ENCODE measurements around the gene HSD17B8. TPM values are rescaled to one million over a fixed set of nuclear protein-coding genes. Genes with fewer than 3 reads are reported as not detected.
A peak's percentile ranks its signal among the peaks of the same experiment; 100 is the strongest.

HSD17B8 gene
- total RNA-seq, 1 donor from 2014 or later = 3.5 TPM

- H3K4me1 Mint-ChIP-seq (ENCODE audit: unreplicated experiment) = peaks cover 34% of the 10 kb centered on the region
- peaks cover 16% of the 10 kb centered on the region for H3K36me3 Mint-ChIP-seq (ENCODE audit: unreplicated experiment)
- no peak for DNase-seq (ENCODE audit: extremely low spot score, unreplicated experiment)
- no peaks in the 10 kb centered on the region for H3K27me3 Mint-ChIP-seq (ENCODE audit: unreplicated experiment)
- H3K27ac Mint-ChIP-seq (ENCODE audit: unreplicated experiment) = peak overlapping the region; percentile 99
- no peaks in the 10 kb centered on the region for H3K9me3 Mint-ChIP-seq (ENCODE audit: unreplicated experiment)
- peak overlapping the region; percentile 85 for H3K4me3 Mint-ChIP-seq (ENCODE audit: unreplicated experiment)
- TF ChIP-seq, protein P1, sequence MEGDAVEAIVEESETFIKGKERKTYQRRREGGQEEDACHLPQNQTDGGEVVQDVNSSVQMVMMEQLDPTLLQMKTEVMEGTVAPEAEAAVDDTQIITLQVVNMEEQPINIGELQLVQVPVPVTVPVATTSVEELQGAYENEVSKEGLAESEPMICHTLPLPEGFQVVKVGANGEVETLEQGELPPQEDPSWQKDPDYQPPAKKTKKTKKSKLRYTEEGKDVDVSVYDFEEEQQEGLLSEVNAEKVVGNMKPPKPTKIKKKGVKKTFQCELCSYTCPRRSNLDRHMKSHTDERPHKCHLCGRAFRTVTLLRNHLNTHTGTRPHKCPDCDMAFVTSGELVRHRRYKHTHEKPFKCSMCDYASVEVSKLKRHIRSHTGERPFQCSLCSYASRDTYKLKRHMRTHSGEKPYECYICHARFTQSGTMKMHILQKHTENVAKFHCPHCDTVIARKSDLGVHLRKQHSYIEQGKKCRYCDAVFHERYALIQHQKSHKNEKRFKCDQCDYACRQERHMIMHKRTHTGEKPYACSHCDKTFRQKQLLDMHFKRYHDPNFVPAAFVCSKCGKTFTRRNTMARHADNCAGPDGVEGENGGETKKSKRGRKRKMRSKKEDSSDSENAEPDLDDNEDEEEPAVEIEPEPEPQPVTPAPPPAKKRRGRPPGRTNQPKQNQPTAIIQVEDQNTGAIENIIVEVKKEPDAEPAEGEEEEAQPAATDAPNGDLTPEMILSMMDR (IDR thresholded peaks at IDR 0.05) = no peak
Measured at GRCh38 chr6:33249732-33250630, 45.5 kb downstream of the HSD17B8 start.

DNA sequence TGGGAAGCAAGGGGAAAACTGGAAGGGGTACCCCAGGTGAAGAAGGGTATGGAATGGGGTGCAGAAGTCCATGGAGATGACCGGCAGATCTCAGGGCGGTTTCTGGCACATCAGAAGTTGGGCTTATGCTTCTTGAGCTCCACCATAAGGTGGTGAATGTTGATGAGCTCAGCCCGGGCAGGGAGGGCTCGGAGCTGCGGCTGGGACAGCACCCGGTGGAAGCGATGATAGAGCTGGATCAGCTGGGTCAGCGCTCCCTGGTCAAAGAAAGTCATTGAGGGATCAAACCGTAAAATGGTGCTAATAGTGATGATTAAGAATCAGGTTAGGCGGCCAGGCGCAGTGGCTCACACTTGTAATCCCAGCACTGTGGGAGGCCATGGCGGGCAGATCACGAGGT is 46.3 kb downstream of the HSD17B8 start:
- no peaks in the 10 kb centered on the region for H3K9me3 Mint-ChIP-seq (ENCODE audit: unreplicated experiment)
- peak overlapping the region; percentile 85 for H3K4me3 Mint-ChIP-seq (ENCODE audit: unreplicated experiment)
- H3K36me3 Mint-ChIP-seq (ENCODE audit: unreplicated experiment) = peaks cover 17% of the 10 kb centered on the region
- no peak for DNase-seq (ENCODE audit: extremely low spot score, unreplicated experiment)
- H3K27me3 Mint-ChIP-seq (ENCODE audit: unreplicated experiment) = no peaks in the 10 kb centered on the region
- peak overlapping the region; percentile 99 for H3K27ac Mint-ChIP-seq (ENCODE audit: unreplicated experiment)
- H3K4me1 Mint-ChIP-seq (ENCODE audit: unreplicated experiment) = peaks cover 34% of the 10 kb centered on the region
- TF ChIP-seq, protein P1 (IDR thresholded peaks at IDR 0.05) = no peak

DNA sequence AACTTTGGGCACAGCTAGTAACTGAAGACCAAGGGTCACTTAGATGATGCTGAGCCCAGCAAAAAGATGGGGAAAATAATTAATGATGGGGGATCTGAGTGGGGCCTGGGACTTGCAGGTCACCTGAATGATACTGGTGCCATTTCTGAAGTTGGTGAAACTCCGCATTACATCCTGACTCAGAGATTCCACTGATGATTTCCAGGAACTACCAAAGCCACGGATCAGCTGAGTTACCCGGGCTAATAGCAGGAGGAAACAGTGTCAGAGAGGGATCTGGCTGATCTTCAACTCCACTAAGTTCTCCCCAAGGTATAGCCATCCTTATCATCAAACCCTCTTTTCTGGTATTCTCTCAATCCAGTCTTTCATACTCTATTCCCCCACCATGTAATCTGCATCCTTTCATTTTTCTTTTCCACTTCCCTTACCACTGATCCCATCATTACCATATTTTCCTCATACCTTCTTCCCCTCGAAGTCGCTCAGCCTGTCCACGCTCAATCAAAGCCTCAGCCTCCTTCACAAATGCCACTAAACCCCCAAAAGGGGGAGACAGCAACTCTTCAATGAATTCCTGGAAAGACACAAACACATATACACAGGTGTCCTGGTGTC is 47.0 kb downstream of the HSD17B8 start:
- H3K27ac Mint-ChIP-seq (ENCODE audit: unreplicated experiment) = peak overlapping the region; percentile 40
- no peak for DNase-seq (ENCODE audit: extremely low spot score, unreplicated experiment)
- no peaks in the 10 kb centered on the region for H3K9me3 Mint-ChIP-seq (ENCODE audit: unreplicated experiment)
- H3K27me3 Mint-ChIP-seq (ENCODE audit: unreplicated experiment) = no peaks in the 10 kb centered on the region
- H3K4me1 Mint-ChIP-seq (ENCODE audit: unreplicated experiment) = peaks cover 34% of the 10 kb centered on the region
- TF ChIP-seq, protein P1 (IDR thresholded peaks at IDR 0.05) = no peak
- H3K36me3 Mint-ChIP-seq (ENCODE audit: unreplicated experiment) = peaks cover 20% of the 10 kb centered on the region
- peak overlapping the region; percentile 51 for H3K4me3 Mint-ChIP-seq (ENCODE audit: unreplicated experiment)

- Mint-ChIP-seq H3K4me1 (ENCODE audit: unreplicated experiment) (peaks cover 34% of the 10 kb centered on the region), H3K27me3 (ENCODE audit: unreplicated experiment) (no peaks in the 10 kb centered on the region)
- no peak for DNase-seq (ENCODE audit: extremely low spot score, unreplicated experiment)
Measured at GRCh38 chr6:33252759-33253158, 48.3 kb downstream of the HSD17B8 start.

More at GRCh38 chr6:33252759-33253158, 48.3 kb downstream of the HSD17B8 start:
- H3K9me3 Mint-ChIP-seq (ENCODE audit: unreplicated experiment) = no peaks in the 10 kb centered on the region
- TF ChIP-seq, protein P1 (IDR thresholded peaks at IDR 0.05) = no peak
- no peak overlapping the region for H3K4me3 Mint-ChIP-seq (ENCODE audit: unreplicated experiment)
- H3K36me3 Mint-ChIP-seq (ENCODE audit: unreplicated experiment) = peaks cover 21% of the 10 kb centered on the region
- H3K27ac Mint-ChIP-seq (ENCODE audit: unreplicated experiment) = no peak overlapping the region
